GM19238 (cell line): ENCODE data around the gene CREB3L2.

Experiments used
- DNase-seq: peaks from one replicate; pipeline ENCODE4 v3.0.0; 2011; ENCODE audit warnings: low spot score; ENCODE audit not compliant: insufficient read length

CREB3L2 gene

DNA sequence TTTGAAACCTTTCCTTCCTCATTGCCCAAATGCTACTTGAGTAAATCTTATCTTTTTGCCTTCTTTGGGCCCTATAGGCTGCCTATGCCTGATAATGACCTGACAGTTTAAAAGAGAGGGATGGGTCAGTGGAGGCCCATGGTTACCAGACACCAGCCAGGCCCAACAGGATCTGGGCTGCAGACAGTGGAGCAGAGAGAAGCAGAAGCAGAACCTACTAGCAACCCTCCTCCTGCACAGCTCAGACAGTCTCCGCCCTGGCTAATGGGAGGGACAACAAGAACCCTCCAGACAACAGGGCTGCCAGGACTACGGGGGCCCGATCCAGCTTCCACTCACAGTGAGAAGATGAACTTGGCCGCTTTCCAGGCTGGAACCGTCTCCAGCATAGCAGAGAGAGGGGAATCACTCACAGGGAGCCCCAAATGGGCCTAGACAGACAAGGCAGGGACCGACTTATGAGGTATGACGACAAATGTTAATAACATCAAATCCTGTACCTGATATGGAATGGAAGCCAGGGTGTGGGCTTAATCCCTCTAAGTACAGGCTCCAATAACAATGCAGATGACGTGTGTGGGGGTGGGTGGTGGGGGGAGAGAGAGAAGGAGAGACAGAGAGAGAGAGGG lies 123.4 kb downstream of the CREB3L2 start:
- no peak for DNase-seq

GRCh38 chr7:137877027-137877675 lies 124.7 kb downstream of the CREB3L2 start:
- no peak for DNase-seq

DNA sequence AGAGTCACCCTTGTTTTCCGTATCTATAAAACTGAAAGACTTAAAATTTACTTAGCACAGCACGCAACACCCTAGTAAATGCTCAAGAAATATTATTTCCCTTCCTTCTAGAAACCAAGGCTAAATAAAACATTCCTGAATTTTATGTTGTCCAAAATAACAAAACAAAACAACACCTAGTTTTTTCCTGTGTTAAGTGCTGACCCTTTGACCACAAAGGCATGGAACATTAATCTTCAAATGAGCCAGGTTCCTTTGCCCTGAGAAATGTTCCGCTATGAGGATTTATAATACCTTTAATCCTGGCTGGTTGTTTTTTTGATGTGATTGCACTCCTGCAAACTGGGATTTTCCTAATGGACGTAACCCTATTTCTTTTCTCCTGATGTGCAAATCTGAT lies 126.1 kb downstream of the CREB3L2 start:
- no peak for DNase-seq

- no peak for DNase-seq
These were observed 127.7 kb downstream of the CREB3L2 start for GRCh38 chr7:137873979-137874777.

DNA sequence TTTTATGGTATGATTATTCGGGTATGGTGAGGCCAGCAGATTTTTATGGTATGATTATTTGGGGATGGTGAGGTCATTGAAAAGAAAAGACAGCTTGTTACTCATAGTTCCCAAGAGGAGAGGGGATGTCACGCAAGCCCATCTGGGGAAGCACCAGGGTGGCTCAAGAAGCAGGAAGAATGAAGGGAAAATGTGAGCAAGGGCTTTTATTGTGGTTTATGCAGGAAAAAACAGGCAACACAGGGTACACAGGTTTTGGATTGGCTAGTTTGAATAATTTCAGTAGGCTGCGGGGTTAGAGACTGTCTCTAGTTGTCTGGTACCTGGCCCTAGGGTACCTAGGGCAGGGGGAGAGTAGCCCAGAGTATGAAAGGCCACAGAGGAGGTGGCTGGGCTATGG lies 128.4 kb downstream of the CREB3L2 start:
- DNase-seq: no peak

- DNase-seq: no peak
These were observed 130.5 kb downstream of the CREB3L2 start for GRCh38 chr7:137871170-137871915.

DNA sequence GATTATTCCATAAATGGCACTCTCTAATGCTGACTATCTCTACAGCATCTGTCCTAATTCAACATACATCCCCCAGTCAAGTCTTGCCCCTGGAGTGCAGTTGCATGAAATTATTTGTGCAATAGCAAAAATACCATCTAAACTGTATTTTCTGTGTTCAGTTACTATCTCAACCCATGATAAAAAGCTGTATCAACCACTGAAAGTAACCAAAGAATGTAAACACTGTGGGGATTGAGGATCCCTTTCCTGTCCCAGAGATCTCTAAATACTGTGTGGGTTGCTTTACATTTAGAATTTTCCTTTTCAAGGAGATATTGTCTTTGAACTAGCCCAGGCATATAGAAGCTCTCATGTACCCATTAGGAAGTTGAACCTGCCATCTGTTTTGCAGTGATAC lies 131.2 kb downstream of the CREB3L2 start:
- no peak for DNase-seq

DNA sequence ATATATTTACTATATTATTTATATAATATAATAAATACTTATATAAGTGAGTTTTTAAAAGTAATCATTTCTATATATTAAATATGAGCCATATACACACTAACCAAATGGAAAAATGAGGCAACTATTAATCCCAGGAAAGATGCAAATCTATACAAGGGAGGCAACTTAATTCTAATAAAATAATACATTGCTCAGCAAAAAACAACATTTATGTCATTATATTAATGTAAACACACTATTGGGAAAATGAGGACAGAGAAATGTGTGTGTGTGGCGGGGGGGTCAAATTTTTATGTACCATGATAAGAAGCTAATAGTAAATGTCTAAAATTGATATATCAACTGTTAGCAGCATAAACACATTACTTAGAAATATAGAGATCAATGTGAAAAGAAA lies 131.8 kb downstream of the CREB3L2 start:
- DNase-seq: no peak

DNA sequence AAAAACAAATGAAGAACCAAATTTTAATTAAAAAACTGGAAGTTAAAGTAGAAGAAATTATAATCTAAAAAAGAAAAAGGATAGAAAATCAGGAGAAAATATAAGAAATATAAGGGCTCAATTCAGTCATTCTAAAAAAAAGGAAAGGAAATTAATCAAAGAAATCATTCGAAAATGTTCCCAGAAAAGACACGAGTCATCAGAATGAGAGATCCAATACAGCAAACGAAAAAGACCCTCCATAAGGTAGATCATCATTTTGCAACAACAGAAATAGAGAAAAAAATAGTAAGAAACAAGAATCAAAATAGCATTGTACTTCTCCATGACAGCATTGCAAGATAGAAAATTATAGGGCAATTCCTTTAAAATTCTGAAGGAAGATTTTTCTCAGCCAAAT lies 132.6 kb downstream of the CREB3L2 start:
- DNase-seq: no peak

GRCh38 chr7:137867289-137867688 lies 134.6 kb downstream of the CREB3L2 start:
- no peak for DNase-seq

DNA sequence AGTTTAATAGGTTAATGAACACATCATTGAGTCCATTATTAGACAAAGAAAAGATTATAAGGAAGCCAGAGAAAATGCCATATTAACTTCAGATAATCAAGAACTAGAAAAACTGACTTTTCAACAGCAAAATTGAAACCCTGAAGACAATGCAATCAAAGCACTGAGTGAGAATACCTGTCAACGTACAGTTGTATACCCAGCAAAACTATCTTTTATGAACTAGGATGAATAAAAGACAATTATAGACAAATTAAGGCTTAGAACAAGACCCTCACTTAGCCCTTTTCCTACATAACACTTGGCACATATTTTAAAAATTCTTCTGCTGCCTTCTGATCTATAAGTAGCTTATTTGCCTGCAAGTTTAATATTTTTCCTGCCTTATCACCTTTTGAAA lies 136.1 kb downstream of the CREB3L2 start:
- DNase-seq: no peak

DNA sequence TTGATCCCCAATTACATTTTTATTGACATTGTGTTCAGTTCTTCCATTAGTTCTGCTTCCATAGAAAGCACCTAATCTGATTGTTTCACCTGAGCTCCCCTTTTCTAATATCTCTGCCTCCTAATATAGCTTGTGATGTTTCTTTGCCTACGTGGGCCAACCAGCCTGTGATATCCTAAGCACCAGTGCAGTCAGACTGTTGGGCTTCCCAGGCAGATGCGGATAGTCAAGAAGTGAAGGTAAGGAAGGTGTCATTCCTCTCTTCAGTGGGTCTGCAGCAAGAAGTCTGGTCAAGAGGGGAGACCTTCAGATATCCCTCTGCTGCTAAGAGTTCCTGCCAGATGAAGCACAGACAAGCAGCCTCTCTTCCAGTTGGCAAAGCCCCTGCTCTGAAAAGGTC lies 138.9 kb downstream of the CREB3L2 start:
- DNase-seq: no peak

DNA sequence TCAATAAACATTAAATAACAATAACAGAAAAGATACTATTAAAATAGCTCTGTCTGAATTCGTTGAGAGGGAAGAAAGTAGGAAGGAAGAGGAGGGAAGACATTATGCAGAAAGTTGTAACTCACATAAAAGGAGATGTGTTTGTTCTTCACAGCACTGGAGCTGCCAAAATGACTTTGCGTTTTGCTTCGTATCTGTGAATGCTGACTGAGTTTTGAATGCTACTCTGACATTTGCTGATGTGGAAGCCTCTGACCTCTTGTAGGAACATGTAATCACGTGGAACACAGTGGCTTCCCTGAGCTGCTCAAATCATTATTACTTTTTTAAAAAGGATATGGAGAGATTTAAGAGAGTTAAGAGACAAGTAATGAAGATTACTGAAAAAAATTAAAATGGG lies 139.5 kb downstream of the CREB3L2 start:
- DNase-seq: no peak

GRCh38 chr7:137860542-137860941 lies 141.3 kb downstream of the CREB3L2 start:
- no peak for DNase-seq

GRCh38 chr7:137853053-137853452 lies 148.8 kb downstream of the CREB3L2 start:
- no peak for DNase-seq

DNA sequence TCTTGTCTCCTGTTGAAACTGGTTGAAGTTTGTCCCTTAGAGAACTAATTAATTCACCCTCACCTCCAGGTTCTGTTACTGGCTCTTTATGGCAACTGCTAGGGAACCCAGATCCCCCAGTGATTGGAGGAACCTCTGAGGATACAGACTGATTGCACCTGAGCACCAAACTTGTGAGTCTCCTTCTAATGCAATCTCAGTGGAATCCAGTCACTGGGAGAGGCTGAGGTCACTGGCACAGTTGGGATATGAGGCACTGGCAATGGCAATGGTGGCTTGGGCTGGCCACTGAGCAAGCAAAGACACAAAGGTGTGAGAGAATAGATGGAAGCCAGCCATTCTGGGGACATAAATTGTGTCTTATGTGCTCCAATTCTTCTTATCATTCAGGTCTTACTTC lies 149.8 kb downstream of the CREB3L2 start:
- DNase-seq: no peak

GRCh38 chr7:137850972-137851945 lies 150.6 kb downstream of the CREB3L2 start:
- no peak for DNase-seq

GRCh38 chr7:137850571-137850970 lies 151.3 kb downstream of the CREB3L2 start:
- DNase-seq: no peak

GRCh38 chr7:137848095-137848494 lies 153.8 kb downstream of the CREB3L2 start:
- DNase-seq: no peak

GRCh38 chr7:137847568-137848050 lies 154.3 kb downstream of the CREB3L2 start:
- no peak for DNase-seq
